Measurements from ENCODE around the gene PRTG. TPM values are rescaled to one million over a fixed set of nuclear protein-coding genes. Genes with fewer than 3 reads are reported as not detected.

The PRTG gene
- total RNA-seq, 1 experiment from 2014 or later: 39.1 TPM

GRCh38 chr15:55687792-55688191, 55.2 kb downstream of the PRTG start:
- Histone ChIP-seq H3K4me3 (ENCODE audit: low read depth, low read length) (no peak overlapping the region), H3K27me3 (replicated peaks; ENCODE audit: control insufficient read depth, insufficient read depth, low read length) (no peaks in the 10 kb centered on the region), H3K36me3 (ENCODE audit: control insufficient read depth, insufficient read depth, low read length) (no peaks in the 10 kb centered on the region), H3K9me3 (no peaks in the 10 kb centered on the region), H3K4me1 (peaks cover 17% of the 10 kb centered on the region; the same call in 1 of the 2 replicates)
- POLR2A ChIA-PET: no interaction called here
- H3K4me1 Mint-ChIP-seq (ENCODE audit: low read depth, unreplicated experiment): peaks cover 18% of the 10 kb centered on the region
- no TSS peak for BruUV-seq (replicated peaks)
- TF ChIP-seq CTCF (IDR thresholded peaks at IDR 0.05; ENCODE audit: insufficient read depth in 1 of 2, low read depth in 1 of 2, low read length in 1 of 2, severe bottlenecking in 1 of 2, unreplicated experiment in 1 of 2): no peak
- CTCF ChIA-PET: no interaction called here
- H3K9me3 Mint-ChIP-seq (ENCODE audit: unreplicated experiment): no peaks in the 10 kb centered on the region
- no peaks in the 10 kb centered on the region for H3K36me3 Mint-ChIP-seq (ENCODE audit: insufficient read depth, unreplicated experiment)
- peak overlapping the region; percentile 2 for H3K27ac Mint-ChIP-seq (ENCODE audit: unreplicated experiment)
- intact Hi-C loops (cut with micrococcal nuclease; ENCODE audit: unreplicated experiment): no loop called here
- no peak overlapping the region for H3K4me3 Mint-ChIP-seq (ENCODE audit: unreplicated experiment)
- no peak for DNase-seq
- H3K27me3 Mint-ChIP-seq (ENCODE audit: insufficient read depth, unreplicated experiment): no peaks in the 10 kb centered on the region

GRCh38 chr15:55685286-55685685, 57.7 kb downstream of the PRTG start:
- no peaks in the 10 kb centered on the region for H3K27me3 Mint-ChIP-seq (ENCODE audit: insufficient read depth, unreplicated experiment)
- no peak for TF ChIP-seq CTCF (IDR thresholded peaks at IDR 0.05; ENCODE audit: insufficient read depth in 1 of 2, low read depth in 1 of 2, low read length in 1 of 2, severe bottlenecking in 1 of 2, unreplicated experiment in 1 of 2)
- no peaks in the 10 kb centered on the region for H3K9me3 ChIP-seq
- peaks cover 17% of the 10 kb centered on the region; the same call in 1 of the 2 replicates for H3K4me1 ChIP-seq
- peaks cover 18% of the 10 kb centered on the region for H3K4me1 Mint-ChIP-seq (ENCODE audit: low read depth, unreplicated experiment)
- ChIA-PET POLR2A (no interaction called here), CTCF (no interaction called here)
- no peaks in the 10 kb centered on the region for H3K36me3 ChIP-seq (ENCODE audit: control insufficient read depth, insufficient read depth, low read length)
- intact Hi-C loops (cut with micrococcal nuclease; ENCODE audit: unreplicated experiment): no loop called here
- no peaks in the 10 kb centered on the region for H3K9me3 Mint-ChIP-seq (ENCODE audit: unreplicated experiment)
- no TSS peak for BruUV-seq (replicated peaks)
- H3K4me3 ChIP-seq (ENCODE audit: low read depth, low read length): no peak overlapping the region
- no peaks in the 10 kb centered on the region for H3K27me3 ChIP-seq (replicated peaks; ENCODE audit: control insufficient read depth, insufficient read depth, low read length)
- no peak overlapping the region for H3K27ac Mint-ChIP-seq (ENCODE audit: unreplicated experiment)
- H3K36me3 Mint-ChIP-seq (ENCODE audit: insufficient read depth, unreplicated experiment): peaks cover 8% of the 10 kb centered on the region
- no peak for DNase-seq
- H3K4me3 Mint-ChIP-seq (ENCODE audit: unreplicated experiment): no peak overlapping the region

- H3K9me3 ChIP-seq: no peaks in the 10 kb centered on the region
- Mint-ChIP-seq H3K27ac (ENCODE audit: unreplicated experiment) (no peak overlapping the region), H3K9me3 (ENCODE audit: unreplicated experiment) (no peaks in the 10 kb centered on the region), H3K27me3 (ENCODE audit: insufficient read depth, unreplicated experiment) (no peaks in the 10 kb centered on the region), H3K36me3 (ENCODE audit: insufficient read depth, unreplicated experiment) (peaks cover 18% of the 10 kb centered on the region), H3K4me1 (ENCODE audit: low read depth, unreplicated experiment) (peaks cover 9% of the 10 kb centered on the region), H3K4me3 (ENCODE audit: unreplicated experiment) (no peak overlapping the region)
- H3K4me3 ChIP-seq (ENCODE audit: low read depth, low read length): no peak overlapping the region
- CTCF ChIA-PET: no interaction called here
- DNase-seq: no peak
- POLR2A ChIA-PET: no interaction called here
- H3K36me3 ChIP-seq (ENCODE audit: control insufficient read depth, insufficient read depth, low read length): no peaks in the 10 kb centered on the region
- H3K27me3 ChIP-seq (replicated peaks; ENCODE audit: control insufficient read depth, insufficient read depth, low read length): no peaks in the 10 kb centered on the region
- BruUV-seq (replicated peaks): no TSS peak
- peaks cover 7% of the 10 kb centered on the region; the same call in 1 of the 2 replicates for H3K4me1 ChIP-seq
- no peak for TF ChIP-seq CTCF (IDR thresholded peaks at IDR 0.05; ENCODE audit: insufficient read depth in 1 of 2, low read depth in 1 of 2, low read length in 1 of 2, severe bottlenecking in 1 of 2, unreplicated experiment in 1 of 2)
- intact Hi-C loops (cut with micrococcal nuclease; ENCODE audit: unreplicated experiment): no loop called here
Observed at GRCh38 chr15:55683376-55683775, 59.6 kb downstream of the PRTG start.
